Immature natural killer cell (primary cell): ENCODE results near the gene CDK5. TPM values are rescaled to one million over a fixed set of nuclear protein-coding genes. Genes with fewer than 3 reads are reported as not detected.

Source experiments
- DNase-seq, 3 donors: peaks; one replicate each; pipeline ENCODE4 v3.0.0; 2022; ENCODE audit warnings: mixed read lengths in 1 of 3
- H3K27ac Mint-ChIP-seq, 6 donors: one replicate each; pipeline ENCODE4 v1.8.0; 2020; ENCODE audit warnings: mixed read lengths in 6 of 6, mild to moderate bottlenecking in 5 of 6, inconsistent platforms in 4 of 6, moderate library complexity in 3 of 6
- H3K27me3 Mint-ChIP-seq, 3 donors: one replicate each; pipeline ENCODE4 v1.8.0; 2020 to 2021; ENCODE audit warnings: low read depth in 3 of 3, mild to moderate bottlenecking in 3 of 3, mixed read lengths in 3 of 3, moderate library complexity in 3 of 3, inconsistent platforms in 1 of 3
- H3K36me3 Mint-ChIP-seq, 3 donors: one replicate each; pipeline ENCODE4 v1.8.0; 2020; ENCODE audit warnings: mixed read lengths in 3 of 3, inconsistent platforms in 2 of 3, mild to moderate bottlenecking in 2 of 3
- H3K4me1 Mint-ChIP-seq, 2 donors: one replicate each; pipeline ENCODE4 v1.8.0; 2020; ENCODE audit warnings: inconsistent platforms in 2 of 2, mild to moderate bottlenecking in 2 of 2, mixed read lengths in 2 of 2, moderate library complexity in 1 of 2
- H3K4me3 Mint-ChIP-seq, 5 donors: one replicate each; pipeline ENCODE4 v1.8.0; 2020; ENCODE audit warnings: mild to moderate bottlenecking in 5 of 5, mixed read lengths in 5 of 5, inconsistent platforms in 3 of 5, moderate library complexity in 3 of 5
- H3K9me3 Mint-ChIP-seq, 6 donors: one replicate each; pipeline ENCODE4 v1.8.0; 2020; ENCODE audit warnings: mild to moderate bottlenecking in 6 of 6, mixed read lengths in 6 of 6, inconsistent platforms in 4 of 6, moderate library complexity in 3 of 6
- polyA plus RNA-seq, 3 donors: library from polyadenylated mRNA; unstranded; fragments of 300-500 nt; fragmentation: Illumina TruSeq; gene quantifications; one replicate each; pipeline ENCODE4 v1.2.3, GENCODE V29; 2021

The CDK5 gene
- polyA plus RNA-seq = 10 to 100 TPM; 15.6 to 18.9 (median 17.9) TPM

DNA sequence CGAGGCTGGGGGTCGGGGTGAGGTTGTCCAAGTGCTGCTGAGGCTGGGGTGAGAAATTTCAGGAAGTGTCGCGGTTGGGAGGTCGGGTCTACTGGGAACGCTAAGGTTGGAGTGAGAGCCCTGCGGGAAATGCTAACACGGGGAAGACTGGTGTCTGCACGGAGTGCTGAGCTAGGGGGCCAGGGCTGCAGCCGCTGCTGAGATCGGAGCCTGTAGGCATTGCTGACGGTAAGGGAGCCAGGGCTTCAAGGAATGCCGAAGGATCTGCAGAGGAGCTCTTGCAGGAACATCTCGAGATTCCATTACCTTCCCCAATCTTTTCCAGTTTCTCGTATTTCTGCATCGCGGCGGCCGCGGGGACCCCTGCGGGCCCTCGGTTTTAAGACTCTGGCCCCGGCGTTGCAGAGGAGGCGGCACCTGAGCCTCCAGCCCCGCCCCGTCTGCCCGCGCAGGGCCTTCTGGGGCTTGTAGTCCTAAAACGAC is at the start of gene CDK5:
Gene CDK5 (minus strand): TSS at position 392 of the 483 bp plus-strand sequence. CDS start 49 bp downstream, at position 343.
- Mint-ChIP-seq H3K36me3 (peaks cover 3 to 5% (median 4%) of the 10 kb centered on the region in 3 donors), H3K9me3 (no peaks in the 10 kb centered on the region), H3K4me3 (peak within 1 kb of the TSS; percentile 92 to 95 (median 92))

DNA sequence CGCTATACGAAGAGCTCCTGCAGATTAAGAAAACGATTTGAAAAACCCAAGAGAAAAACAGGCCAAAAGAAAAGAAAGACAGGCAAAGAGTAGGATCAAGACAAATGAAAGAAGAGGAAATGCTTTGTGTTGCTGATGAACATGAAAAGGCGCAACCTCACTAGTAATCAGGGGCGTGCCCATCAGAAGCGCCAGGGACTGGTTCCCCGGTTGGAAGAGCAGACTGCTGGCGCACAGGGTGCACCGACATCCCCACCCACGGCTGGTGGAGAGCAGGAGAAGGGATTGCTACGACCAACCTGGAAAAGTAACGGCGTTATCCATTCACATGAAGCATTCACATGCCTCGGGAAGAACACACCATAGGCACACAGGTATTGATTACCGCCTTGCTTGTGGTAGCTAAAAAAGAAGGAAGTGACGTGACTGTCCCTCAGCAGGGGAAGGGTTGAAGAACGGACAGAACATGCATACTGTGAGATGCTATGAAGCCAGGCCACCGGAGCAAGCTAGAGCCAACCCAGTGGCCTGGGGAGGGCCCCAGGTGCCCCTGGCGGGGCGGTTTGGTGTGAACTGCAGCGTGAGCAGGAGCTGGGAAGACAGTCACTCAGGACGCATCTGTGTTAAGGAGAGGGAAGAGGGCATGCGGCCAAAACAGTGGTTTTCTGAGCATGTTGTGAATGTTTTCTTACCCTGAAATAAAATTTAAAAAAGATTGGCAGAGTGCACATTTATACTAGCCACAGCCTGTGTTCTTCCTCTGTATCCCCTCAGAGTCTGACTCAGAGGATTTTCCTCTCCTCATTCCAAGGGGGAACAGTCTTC is 46.9 kb upstream of the CDK5 start:
- Mint-ChIP-seq H3K4me3 (no peak overlapping the region), H3K9me3 (no peaks in the 10 kb centered on the region), H3K4me1 (no peaks in the 10 kb centered on the region), H3K36me3 (peaks cover 0 to 5% (median 0%) of the 10 kb centered on the region in 3 donors), H3K27ac (peak overlapping the region in 1 of 6 donors; percentile 32), H3K27me3 (peaks cover 0 to 2% (median 0%) of the 10 kb centered on the region in 3 donors)
- no peak for DNase-seq

More for the DNA sequence above, at the start of gene CDK5:
- Mint-ChIP-seq H3K4me1 (peaks cover 35 to 42% of the 10 kb centered on the region in 2 donors), H3K27ac (peak within 1 kb of the TSS; percentile 85 to 97 (median 95)), H3K27me3 (peaks cover 0 to 6% (median 3%) of the 10 kb centered on the region in 3 donors)
- DNase-seq = no peak

DNA sequence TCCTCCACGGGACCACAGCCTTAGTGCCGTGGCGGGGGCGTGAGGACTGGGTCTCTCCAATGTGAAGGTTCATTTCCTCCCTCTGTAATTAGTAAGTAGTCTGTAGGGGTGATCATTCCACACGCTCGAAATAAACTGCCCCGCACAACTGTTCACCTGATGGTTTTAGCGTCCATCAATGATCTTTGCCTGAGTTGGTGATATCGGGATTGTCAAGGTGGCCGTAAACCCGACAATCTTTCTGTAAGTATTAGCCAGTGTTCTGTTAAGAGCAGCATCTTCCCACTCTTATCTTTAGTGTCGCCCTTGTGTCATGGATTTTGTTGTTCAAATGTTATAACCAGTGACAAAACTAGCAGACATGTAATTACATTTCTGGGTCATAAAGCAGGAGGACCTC is 46.3 kb upstream of the CDK5 start:
- Mint-ChIP-seq H3K27ac (no peak overlapping the region), H3K36me3 (peaks cover 0 to 5% (median 0%) of the 10 kb centered on the region in 3 donors), H3K4me3 (no peak overlapping the region), H3K4me1 (no peaks in the 10 kb centered on the region), H3K27me3 (no peaks in the 10 kb centered on the region), H3K9me3 (no peaks in the 10 kb centered on the region)
- DNase-seq = no peak

DNA sequence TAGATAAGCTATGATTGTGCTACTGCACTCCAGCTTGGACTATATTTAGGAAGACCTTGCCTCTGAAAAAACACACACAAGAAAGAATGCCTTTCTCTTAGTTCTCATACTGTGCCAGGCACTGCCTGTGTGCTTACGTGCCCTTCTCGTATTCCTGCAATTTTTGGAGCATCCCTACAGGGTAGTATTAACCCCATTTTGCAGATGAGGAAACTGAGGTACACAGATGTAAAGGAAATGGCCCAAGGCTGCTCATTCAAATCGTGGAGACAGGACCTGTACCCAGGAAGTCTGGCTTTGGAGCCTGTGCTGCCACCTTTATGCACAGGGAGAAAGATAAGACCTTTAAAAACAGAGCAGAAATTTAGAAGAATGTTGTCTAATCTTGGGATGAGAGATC is 45.3 kb upstream of the CDK5 start:
- no peak for DNase-seq
- H3K9me3 Mint-ChIP-seq = no peaks in the 10 kb centered on the region
- no peak overlapping the region for H3K27ac Mint-ChIP-seq

DNA sequence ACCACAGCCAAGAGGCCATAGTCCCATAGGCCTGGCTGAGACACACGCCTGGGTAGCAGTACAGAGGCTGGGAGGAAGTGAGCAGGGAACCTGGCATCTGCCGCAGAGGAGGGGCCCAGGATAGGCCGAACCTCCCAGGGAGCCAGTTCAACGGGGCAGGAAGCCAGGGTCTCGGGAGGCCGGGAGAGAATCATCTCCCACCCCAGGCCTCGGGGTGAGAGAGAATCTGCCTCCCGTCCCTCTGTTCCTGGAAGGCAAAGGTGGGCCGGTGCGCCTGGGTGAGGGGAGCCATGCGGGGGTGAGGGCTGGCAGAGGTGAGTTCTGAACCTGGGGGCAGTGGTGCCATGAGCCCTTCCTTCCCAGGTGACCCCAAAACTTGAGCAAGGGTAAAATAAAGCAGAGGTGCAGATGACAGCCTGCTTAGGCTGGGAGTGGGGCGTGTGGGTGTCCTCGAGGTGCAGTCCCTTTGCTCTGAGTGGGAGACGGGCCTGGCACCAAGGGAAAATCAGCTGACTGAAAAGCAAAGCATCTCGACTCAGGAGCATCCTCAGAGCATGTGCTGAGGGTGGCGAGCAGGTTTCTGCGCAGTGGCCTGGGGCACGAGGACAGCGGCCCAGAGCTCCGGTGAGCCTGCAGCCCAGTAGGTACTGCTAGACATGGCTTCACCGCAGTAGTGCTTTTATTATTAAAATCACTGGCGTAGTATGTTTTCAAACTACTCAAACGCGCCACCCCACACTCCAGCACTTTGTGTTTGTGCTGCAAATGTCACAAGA is 44.1 kb upstream of the CDK5 start:
- Mint-ChIP-seq H3K36me3 (peaks cover 0 to 5% (median 0%) of the 10 kb centered on the region in 3 donors), H3K4me3 (no peak overlapping the region), H3K27ac (no peak overlapping the region), H3K27me3 (no peaks in the 10 kb centered on the region), H3K9me3 (no peaks in the 10 kb centered on the region), H3K4me1 (peaks cover 0 to 1% of the 10 kb centered on the region in 2 donors)
- no peak for DNase-seq

More for the DNA sequence above, 45.3 kb upstream of the CDK5 start:
- H3K36me3 Mint-ChIP-seq = peaks cover 0 to 5% (median 0%) of the 10 kb centered on the region in 3 donors
- no peak overlapping the region for H3K4me3 Mint-ChIP-seq
- H3K4me1 Mint-ChIP-seq = no peaks in the 10 kb centered on the region
- H3K27me3 Mint-ChIP-seq = no peaks in the 10 kb centered on the region

DNA sequence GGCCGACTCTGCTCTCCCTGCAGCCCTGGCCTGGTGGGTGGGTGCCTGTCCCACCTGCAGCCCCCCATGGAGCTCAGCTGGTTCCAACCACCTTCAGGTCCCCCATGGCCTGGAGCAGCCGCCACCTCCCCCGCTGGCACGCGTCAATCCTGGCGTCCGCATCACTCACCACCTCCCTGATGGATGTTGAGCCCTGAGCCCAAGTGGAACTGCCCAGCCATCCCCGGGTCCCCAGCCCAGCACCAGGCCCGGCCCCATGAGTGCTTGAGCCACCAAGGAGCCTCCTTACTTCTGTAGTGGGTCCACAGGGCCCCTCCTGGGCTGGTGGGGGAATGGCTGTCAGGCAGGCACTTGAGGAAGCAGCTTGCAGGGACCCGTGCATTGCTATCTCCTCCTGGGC is 43.2 kb upstream of the CDK5 start:
- H3K36me3 Mint-ChIP-seq = peaks cover 0 to 5% (median 0%) of the 10 kb centered on the region in 3 donors
- no peaks in the 10 kb centered on the region for H3K9me3 Mint-ChIP-seq
- no peak overlapping the region for H3K27ac Mint-ChIP-seq
- H3K4me3 Mint-ChIP-seq = no peak overlapping the region
- no peaks in the 10 kb centered on the region for H3K27me3 Mint-ChIP-seq
- DNase-seq = no peak
- peaks cover 0 to 1% of the 10 kb centered on the region in 2 donors for H3K4me1 Mint-ChIP-seq

DNA sequence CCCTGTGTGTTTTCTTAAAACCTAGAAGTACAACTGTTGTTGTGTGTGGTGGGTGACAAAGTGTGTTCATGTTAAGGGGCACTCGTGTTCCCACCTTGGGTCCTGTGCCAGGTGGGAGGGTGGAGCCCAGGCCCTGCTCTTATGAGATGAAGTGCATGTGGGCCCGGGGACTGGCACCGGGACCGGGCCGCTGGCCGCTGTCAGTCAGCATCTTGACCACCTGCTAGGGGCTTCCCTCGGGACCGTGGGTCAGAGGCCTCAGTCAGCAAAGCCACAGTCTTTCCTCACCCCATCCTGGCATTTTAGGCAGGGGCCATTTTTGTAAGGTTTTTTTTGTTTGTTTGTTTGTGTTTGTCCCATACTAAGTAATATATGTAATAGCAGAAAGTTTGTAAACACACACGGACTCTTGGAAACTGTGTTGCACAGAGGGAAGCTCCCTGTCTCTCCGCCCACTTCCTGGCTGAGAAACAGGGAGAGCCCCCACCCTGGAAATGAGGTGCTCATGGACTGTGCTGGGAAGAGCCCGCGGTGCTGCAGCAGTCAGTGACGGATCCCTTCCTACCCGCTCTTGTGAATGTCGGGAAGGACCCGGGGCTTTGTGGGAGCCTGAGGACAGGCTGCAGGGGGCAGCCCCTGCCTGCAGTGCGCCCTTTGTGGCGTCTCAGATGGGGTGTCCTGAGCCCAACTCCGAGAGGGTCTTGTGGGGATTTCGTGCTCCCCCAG is 42.0 kb upstream of the CDK5 start:
- H3K27me3 Mint-ChIP-seq = no peaks in the 10 kb centered on the region
- peaks cover 0 to 1% of the 10 kb centered on the region in 2 donors for H3K4me1 Mint-ChIP-seq
- no peak overlapping the region for H3K4me3 Mint-ChIP-seq
- no peaks in the 10 kb centered on the region for H3K9me3 Mint-ChIP-seq
- DNase-seq = no peak
- no peak overlapping the region for H3K27ac Mint-ChIP-seq
- H3K36me3 Mint-ChIP-seq = peaks cover 0 to 2% (median 0%) of the 10 kb centered on the region in 3 donors

DNA sequence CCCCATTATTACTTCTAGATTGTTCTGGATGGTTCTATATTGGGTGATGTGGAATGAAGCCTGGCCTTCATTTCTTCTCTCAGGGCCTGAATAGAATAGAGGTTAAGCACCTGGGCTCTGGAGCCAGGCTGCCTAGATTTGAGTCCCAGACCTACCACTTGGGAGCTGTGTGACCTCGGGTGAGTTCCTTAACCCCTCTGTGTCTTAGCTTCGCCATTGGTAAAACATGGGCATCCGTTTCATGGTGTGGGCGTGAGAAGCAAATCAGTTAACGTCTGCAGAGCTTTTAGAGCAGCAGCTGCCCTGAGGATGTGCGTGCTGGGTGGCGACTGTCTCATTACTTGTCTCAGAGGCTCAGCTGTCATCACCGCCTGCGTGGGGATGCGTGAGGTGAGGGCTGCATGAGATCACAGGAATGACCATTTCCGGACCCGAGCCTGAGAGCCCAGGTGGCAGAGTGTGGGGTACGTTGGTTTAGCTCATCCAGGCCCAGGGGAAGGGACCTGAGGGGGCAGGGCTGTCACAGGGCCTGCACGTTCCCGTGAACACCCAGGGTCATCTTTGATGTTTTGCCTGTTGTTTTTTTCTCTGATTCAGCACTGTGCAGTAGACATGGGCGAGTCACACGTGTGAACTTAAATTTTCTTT is 38.3 kb upstream of the CDK5 start:
- no peak for DNase-seq
- no peaks in the 10 kb centered on the region for H3K9me3 Mint-ChIP-seq
- H3K36me3 Mint-ChIP-seq = no peaks in the 10 kb centered on the region
- H3K27me3 Mint-ChIP-seq = peaks cover 0 to 1% (median 0%) of the 10 kb centered on the region in 3 donors
- H3K4me3 Mint-ChIP-seq = no peak overlapping the region
- peaks cover 0 to 3% of the 10 kb centered on the region in 2 donors for H3K4me1 Mint-ChIP-seq
- peak overlapping the region in 1 of 6 donors; percentile 11 for H3K27ac Mint-ChIP-seq

DNA sequence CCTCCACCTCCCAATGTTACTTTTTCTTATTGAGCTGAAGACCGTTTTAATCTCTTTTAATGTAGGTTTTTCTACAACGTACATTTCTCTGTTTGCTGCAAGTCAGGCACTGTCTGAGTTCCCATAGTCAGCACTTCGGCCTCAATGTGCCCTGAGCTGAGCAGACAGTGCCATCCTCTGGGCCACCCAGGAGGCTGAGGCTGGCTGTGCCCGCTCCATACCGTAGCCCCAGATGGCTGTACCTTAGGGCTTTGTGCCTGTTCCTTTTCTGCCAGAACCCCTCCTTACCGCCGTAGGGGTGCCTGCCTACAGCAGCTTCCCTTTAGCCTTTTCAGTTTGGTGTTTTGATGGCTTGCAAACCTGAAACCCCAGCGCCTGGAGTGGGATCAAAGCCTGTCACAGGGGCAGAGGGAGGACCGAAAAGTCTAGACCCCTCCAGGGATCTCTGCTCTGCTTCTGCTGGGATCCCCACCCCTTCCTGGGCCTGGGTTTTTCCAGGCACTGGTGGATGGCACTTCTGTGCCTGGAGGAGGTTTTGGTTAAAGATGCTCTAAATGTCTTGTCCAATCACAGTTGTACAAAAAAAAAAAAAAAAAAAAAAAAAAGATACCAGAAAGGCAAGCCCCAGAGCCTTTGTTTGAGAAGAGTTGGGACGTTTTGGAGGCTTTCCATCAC is 37.6 kb upstream of the CDK5 start:
- Mint-ChIP-seq H3K4me1 (peaks cover 0 to 3% of the 10 kb centered on the region in 2 donors), H3K4me3 (no peak overlapping the region), H3K9me3 (no peaks in the 10 kb centered on the region), H3K27me3 (peaks cover 0 to 4% (median 2%) of the 10 kb centered on the region in 3 donors), H3K36me3 (no peaks in the 10 kb centered on the region), H3K27ac (no peak overlapping the region)
- DNase-seq = no peak

DNA sequence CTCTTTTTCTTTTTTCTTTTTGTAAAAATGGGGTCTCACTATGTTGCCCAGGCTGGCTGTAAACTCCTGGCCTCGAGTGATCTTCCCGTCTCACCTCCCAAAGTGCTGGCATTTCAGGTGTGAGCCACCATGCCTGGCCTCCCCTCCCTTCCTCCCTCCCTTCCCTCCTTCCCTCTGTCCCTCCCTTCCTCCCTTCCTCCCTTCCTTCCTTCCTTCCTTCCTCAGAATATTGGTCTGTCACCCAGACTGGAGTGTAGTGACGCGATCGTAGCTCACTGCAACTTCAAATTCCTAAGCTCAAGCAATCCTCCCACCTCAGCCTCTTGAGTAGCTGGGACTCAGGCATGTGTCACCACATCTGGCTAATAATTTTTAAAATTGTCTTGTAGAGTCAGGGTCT is 37.0 kb upstream of the CDK5 start:
- Mint-ChIP-seq H3K4me1 (peaks cover 2 to 3% of the 10 kb centered on the region in 2 donors), H3K27ac (no peak overlapping the region), H3K36me3 (no peaks in the 10 kb centered on the region), H3K4me3 (no peak overlapping the region), H3K27me3 (peaks cover 0 to 4% (median 2%) of the 10 kb centered on the region in 3 donors), H3K9me3 (no peaks in the 10 kb centered on the region)
- no peak for DNase-seq

DNA sequence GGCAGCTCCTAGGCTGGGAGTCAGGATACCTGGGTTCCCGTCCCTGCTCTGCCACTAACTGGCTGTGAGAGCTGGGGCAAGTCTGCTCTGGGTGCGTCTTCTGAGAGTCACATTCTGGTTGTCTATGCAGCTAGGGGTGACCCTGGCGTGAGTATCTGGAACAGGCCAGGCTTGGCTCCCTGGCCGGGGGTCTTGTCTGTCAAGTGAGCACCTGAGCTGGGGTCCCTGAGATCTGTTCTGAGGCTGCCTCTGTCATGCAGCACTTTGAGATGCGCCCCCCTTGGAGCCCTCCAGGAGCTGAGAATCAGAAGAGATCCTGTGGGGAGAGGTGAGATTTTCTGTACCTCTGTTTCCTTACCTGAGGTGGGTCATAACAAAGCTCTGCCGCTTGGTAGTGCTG is 36.1 kb upstream of the CDK5 start:
- no peaks in the 10 kb centered on the region for H3K36me3 Mint-ChIP-seq
- peaks cover 11 to 13% of the 10 kb centered on the region in 2 donors for H3K4me1 Mint-ChIP-seq
- H3K27ac Mint-ChIP-seq = no peak overlapping the region
- H3K9me3 Mint-ChIP-seq = no peaks in the 10 kb centered on the region
- H3K27me3 Mint-ChIP-seq = peaks cover 0 to 4% (median 4%) of the 10 kb centered on the region in 3 donors
- DNase-seq = no peak
- H3K4me3 Mint-ChIP-seq = no peak overlapping the region

DNA sequence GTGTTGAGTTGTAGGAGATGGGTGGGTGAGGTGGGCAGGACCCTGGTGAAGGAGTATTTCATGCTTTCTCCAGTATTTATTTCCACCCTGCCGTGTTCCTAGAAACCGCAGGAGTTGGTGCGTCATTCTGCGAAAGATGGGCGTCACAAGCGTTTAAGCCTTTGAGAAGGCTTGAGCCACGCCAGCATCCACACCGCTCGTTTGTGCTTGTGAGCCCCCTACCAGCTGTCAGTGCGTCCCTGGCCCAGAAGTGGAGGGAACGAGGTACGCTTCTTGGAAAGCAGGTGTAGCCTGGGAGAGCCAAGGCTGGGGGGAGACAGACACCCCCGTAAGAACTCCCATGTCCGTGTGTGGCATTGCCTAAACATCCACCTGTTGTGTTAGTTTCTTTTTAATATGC is 34.3 kb upstream of the CDK5 start:
- H3K4me1 Mint-ChIP-seq = peaks cover 21 to 24% of the 10 kb centered on the region in 2 donors
- H3K9me3 Mint-ChIP-seq = no peaks in the 10 kb centered on the region
- H3K4me3 Mint-ChIP-seq = no peak overlapping the region
- H3K27me3 Mint-ChIP-seq = peaks cover 4 to 6% (median 6%) of the 10 kb centered on the region in 3 donors
- no peak overlapping the region for H3K27ac Mint-ChIP-seq
- DNase-seq = no peak
- no peaks in the 10 kb centered on the region for H3K36me3 Mint-ChIP-seq
